ENCODE data around the gene VPS16.

VPS16 gene

DNA sequence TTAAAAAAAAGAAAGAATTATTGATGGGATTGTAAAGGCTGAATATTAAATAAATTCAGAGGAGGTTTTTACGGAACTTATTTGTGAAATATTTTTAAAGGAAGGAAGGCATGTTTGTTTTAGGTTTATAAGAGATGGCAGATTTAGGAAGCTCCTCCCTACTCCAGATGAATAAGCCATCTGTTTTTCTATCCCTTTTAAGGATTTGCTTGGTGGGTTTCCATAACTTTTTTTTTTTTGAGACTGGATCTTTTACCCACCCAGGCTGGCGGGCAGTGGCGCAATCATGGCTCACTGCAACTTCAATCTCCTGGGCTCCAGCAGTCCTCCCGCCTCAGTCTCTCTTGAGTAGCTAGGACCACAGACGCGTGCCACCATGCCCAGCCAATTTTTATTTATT lies 63.1 kb downstream of the VPS16 start:
- DNase-seq = no peak

DNA sequence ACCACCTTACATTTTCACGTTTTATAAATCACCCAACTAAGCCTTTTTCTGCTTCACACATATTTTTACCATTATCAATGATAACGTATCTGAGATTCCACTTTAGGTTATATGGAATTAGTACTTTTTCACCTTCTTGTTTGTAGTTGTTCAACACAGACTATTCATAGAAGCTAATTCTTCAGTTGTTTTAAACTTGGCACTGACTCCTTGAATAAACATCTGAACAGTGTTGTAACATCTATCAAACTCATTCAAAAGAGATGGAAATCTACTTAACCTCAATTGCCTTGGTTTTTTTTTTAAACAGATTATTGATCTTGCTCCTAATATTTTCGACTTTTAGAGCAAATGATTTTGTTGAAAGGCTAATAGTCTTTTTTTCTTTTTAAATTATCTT lies 67.0 kb downstream of the VPS16 start:
- no peak for DNase-seq

DNA sequence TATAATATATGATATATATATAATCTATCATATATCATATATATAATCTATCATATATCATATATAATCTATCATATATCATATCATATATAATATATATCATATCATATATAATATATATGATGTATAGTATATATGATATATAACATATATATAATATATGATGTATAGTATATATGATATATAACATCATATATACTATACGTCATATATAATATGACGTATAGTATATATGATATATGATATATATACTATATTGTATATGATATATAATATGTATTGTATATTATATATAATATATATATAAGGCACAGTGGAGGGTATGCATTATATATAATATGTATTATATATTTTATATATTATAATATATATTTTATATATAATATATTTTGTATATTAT lies 69.4 kb downstream of the VPS16 start:
- DNase-seq = no peak

DNA sequence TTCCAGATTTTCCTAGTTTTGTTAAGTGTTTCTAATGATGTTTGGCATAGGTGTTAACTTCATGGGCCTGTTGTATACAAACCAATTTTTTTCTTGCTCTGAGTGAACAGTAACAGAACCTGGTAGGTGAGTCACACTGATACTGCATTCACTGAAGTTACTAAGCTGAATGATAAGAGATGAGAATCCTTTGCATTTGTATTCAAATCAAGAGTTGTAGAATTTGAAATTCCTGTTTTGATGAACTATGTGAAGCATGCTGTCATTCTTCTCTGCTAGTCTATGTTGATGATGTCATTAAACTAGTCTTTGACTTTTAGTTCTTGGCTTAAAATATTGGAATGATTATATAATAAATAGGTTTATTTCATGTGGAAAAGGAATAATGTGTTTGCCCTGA lies 70.7 kb downstream of the VPS16 start:
- DNase-seq = no peak

DNA sequence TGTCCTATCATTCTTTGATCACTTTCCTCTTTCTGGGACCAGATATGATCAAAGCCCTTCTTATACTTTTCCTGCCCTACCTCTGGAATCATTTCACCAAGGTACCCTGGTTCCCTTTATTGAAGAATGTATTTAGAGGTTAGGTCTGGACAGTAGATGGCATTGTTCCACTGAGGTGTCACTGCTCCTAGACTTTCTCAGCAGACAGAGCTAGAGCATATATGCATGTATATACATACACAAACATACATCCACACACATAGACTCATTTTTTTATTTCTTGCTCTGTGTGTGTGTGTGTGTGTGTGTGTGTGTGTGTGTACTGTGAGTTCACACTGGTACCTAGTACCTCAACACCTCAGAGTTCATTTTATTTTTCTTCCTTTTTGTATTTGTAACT lies 73.6 kb downstream of the VPS16 start:
- DNase-seq = no peak
